ENCODE measurements around the gene FLOT1.

FLOT1 gene

GRCh38 chr6:30686009-30686907 is 56.2 kb downstream of the FLOT1 start, which contains the start of gene PPP1R18:
TSS of gene PPP1R18 (minus strand) at chr6:30686645. CDS start at chr6:30686018, 627 bp downstream.
- in situ Hi-C loops (cut with HindIII; ENCODE audit: low pct_ligation_motif_present, low sequenced_read_pairs), result no loop called here
- TF ChIP-seq CTCF (IDR thresholded peaks at IDR 0.05; ENCODE audit: low read depth, low read length, missing control alignments), result no peak
- Histone ChIP-seq H3K27ac (peak within 1 kb of the TSS; percentile 85), H3K36me3 (replicated peaks) (peaks cover 19% of the 10 kb centered on the region), H3K27me3 (replicated peaks) (no peaks in the 10 kb centered on the region), H3K4me3 (ENCODE audit: low read depth, low read length) (peak within 1 kb of the TSS; percentile 89)
- DNase-seq, result no peak

GRCh38 chr6:30685157-30686008 is 57.1 kb downstream of the FLOT1 start:
- Histone ChIP-seq H3K27ac (peak overlapping the region; percentile 85), H3K27me3 (replicated peaks) (no peaks in the 10 kb centered on the region), H3K4me3 (ENCODE audit: low read depth, low read length) (peak overlapping the region; percentile 89), H3K36me3 (replicated peaks) (peaks cover 25% of the 10 kb centered on the region)
- TF ChIP-seq CTCF (IDR thresholded peaks at IDR 0.05; ENCODE audit: low read depth, low read length, missing control alignments), result peak; percentile 60
- in situ Hi-C loops (cut with HindIII; ENCODE audit: low pct_ligation_motif_present, low sequenced_read_pairs), result no loop called here
- no peak for DNase-seq

GRCh38 chr6:30684386-30685156 is 57.9 kb downstream of the FLOT1 start:
- no peak for TF ChIP-seq CTCF (IDR thresholded peaks at IDR 0.05; ENCODE audit: low read depth, low read length, missing control alignments)
- DNase-seq, result no peak
- peaks cover 33% of the 10 kb centered on the region for H3K36me3 ChIP-seq (replicated peaks)
- no peaks in the 10 kb centered on the region for H3K27me3 ChIP-seq (replicated peaks)
- H3K4me3 ChIP-seq (ENCODE audit: low read depth, low read length), result peak overlapping the region; percentile 89
- in situ Hi-C loops (cut with HindIII; ENCODE audit: low pct_ligation_motif_present, low sequenced_read_pairs), result no loop called here
- H3K27ac ChIP-seq, result peak overlapping the region; percentile 85

GRCh38 chr6:30683980-30684338 is 58.5 kb downstream of the FLOT1 start:
- Histone ChIP-seq H3K4me3 (ENCODE audit: low read depth, low read length) (peak overlapping the region; percentile 89), H3K27ac (peak overlapping the region; percentile 84), H3K27me3 (replicated peaks) (no peaks in the 10 kb centered on the region), H3K36me3 (replicated peaks) (peaks cover 35% of the 10 kb centered on the region)
- no peak for TF ChIP-seq CTCF (IDR thresholded peaks at IDR 0.05; ENCODE audit: low read depth, low read length, missing control alignments)
- DNase-seq, result no peak
- in situ Hi-C loops (cut with HindIII; ENCODE audit: low pct_ligation_motif_present, low sequenced_read_pairs), result no loop called here

- Histone ChIP-seq H3K36me3 (replicated peaks) (peaks cover 40% of the 10 kb centered on the region), H3K27me3 (replicated peaks) (no peaks in the 10 kb centered on the region), H3K4me3 (ENCODE audit: low read depth, low read length) (peak overlapping the region; percentile 89), H3K27ac (peak overlapping the region; percentile 84)
- in situ Hi-C loops (cut with HindIII; ENCODE audit: low pct_ligation_motif_present, low sequenced_read_pairs), result no loop called here
- DNase-seq, result no peak
- TF ChIP-seq CTCF (IDR thresholded peaks at IDR 0.05; ENCODE audit: low read depth, low read length, missing control alignments), result no peak
Observed at GRCh38 chr6:30683183-30683979, 59.1 kb downstream of the FLOT1 start.

All from brain microvascular endothelial cell (primary cell).